Stimulated activated naive CD4-positive, alpha-beta T cell (primary cell): Measurements from ENCODE around the gene NKD1.

Experiments used
- DNase-seq, 6 experiments: peaks; one replicate each; lab custom pipeline; 2025; lab: John Stamatoyannopoulos, UW

The NKD1 gene

GRCh38 chr16:50631249-50631984 lies 83.2 kb downstream of the NKD1 start:
- DNase-seq: no peak

DNA sequence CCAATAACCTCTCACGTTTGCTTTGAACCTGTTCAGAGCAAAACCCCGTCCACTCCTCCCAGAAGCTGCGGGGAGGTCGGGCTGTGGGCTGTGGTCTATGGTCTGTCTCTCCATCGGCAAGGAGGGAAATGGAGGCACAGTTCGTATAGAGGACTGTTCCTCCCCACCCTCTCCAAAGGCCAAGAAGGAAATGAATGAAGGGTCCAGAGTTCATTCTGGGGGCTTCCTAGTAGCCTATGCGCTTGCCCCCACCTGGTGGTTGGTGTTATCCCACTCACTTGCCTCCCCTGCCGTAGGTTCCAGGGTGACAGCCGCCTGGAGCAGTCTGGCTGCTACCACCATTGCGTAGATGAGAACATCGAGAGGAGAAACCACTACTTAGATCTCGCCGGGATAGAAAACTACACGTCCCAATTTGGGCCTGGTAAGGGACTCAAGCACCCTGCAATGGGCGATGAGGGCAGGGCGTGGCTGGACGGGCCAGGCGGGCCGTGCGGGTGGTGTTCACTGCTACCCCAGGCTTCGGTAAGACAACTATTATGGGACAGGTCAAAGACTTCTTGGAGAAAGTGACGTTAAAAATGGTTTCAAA lies 83.9 kb downstream of the NKD1 start:
- DNase-seq: no peak

DNA sequence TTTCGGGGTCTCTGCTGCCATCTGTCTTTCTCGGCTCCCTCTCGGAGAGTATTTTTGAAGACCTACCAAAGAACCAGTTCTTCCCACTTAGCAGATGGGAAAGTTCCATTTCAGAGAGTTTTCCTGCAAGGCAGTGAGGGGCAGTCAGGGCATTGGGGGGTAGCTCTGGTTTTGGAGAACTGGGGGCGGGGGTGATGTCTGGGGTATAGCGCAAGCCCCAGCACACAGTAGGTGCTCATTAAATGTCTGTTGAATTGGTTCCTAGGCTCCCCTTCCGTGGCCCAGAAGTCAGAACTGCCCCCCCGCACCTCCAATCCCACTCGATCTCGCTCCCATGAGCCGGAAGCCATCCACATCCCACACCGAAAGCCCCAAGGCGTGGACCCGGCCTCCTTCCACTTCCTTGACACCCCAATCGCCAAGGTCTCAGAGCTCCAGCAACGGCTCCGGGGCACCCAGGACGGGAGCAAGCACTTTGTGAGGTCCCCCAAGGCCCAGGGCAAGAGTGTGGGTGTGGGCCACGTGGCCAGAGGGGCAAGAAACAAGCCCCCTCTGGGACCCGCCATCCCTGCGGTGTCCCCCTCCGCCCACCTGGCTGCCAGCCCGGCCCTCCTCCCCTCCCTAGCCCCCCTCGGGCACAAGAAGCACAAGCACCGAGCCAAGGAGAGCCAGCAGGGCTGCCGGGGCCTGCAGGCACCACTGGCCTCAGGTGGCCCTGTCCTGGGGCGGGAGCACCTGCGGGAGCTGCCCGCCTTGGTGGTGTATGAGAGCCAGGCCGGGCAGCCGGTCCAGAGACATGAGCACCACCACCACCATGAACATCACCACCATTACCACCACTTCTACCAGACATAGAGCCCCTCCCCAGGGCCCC lies 85.0 kb downstream of the NKD1 start:
- no peak for DNase-seq

DNA sequence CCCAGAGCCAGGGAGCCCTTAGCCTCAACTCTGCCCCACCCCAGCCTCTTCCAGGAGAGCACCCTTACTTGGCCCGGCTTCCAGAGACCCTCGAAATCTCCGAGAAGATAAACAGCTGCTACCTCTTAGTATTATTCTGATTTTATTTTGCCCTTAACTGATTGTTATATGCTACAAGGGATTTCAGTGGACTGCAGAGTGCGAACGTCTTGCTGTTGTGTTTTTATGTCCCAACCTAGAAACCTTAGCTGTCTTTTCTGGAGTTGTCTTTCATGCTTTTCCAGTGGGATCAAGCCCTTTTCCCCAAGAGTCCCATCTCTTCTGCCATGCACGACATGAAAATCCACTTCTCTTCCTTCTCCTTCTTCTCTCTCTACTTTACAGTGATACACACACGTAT lies 85.9 kb downstream of the NKD1 start:
- no peak for DNase-seq

- no peak for DNase-seq
Measured at GRCh38 chr16:50634947-50635346, 86.8 kb downstream of the NKD1 start.

GRCh38 chr16:50635505-50636392 lies 87.6 kb downstream of the NKD1 start:
- peak in 3 of 6 experiments; percentile 13 to 21 (median 16) for DNase-seq

DNA sequence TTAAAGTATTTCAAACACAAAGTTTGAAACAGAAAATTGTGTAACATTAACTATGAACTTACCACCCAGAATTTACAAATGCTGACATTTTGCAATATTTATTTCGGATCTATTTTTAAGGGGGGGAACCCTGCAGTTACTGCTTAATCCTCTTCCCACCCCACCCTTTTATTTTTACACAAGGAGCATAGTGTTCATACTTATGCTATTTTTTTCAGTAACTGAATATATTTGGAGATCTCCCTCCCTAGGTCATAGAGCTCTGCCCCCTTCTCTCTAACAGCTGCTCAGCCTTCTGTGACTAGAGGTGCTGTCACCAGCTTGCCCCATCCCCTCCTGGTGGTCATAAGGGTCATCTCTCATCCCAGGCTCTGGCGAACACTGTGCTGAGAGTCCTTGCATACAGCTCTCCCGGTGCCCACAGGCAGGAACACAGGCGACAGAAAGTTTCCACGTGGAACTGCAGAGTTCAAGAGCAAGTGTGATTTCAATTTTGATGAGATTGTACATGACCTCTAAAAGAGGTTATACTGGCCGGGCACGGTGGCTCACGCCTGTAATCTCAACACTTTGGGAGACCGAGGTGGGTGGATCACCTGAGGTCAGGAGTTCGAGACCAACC lies 88.7 kb downstream of the NKD1 start:
- DNase-seq: no peak

- DNase-seq: no peak
Measured at GRCh38 chr16:50637716-50638602, 89.8 kb downstream of the NKD1 start.

DNA sequence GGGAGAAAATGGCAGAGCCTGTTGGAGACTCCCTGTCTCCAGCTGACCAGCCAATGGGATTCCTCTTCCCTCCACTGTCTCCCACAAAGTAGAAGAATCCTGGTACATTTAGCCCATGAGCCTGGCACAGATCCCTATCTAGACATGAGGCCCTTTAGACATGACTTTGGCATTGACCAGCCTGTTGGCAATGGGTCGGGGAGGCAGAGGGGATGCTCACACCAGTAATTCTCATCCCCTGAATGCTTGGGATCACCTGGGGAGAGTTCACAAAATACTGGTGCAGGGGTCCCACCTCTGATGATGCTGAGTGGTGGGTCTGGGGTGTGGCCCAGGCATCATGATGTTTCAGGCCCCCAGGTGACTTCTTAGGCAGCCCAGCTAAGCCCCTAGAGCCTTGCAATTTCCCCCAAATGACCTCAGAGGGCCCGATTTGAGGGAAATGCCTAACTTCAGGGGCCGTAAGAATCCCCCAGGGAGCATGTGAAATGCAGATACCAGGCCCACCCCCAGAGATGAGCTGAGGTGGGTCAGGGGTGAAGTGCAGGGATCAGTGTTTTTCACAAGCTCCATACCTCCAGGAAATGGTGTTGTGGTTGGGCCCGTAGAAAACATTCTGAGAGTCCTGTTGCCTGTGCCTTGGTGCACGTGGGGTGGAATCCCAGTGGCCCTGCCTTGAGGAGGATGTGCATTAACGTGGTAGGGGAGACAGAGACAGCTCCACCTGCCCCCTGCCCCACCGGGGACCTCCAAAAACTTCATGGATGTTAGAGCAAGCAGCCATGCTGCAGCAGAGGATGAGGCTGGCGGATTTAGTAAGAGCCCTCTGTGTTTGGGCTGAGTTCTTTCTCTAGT lies 90.8 kb downstream of the NKD1 start:
- DNase-seq: no peak

- DNase-seq: no peak
Measured at GRCh38 chr16:50640391-50640790, 92.2 kb downstream of the NKD1 start.

DNA sequence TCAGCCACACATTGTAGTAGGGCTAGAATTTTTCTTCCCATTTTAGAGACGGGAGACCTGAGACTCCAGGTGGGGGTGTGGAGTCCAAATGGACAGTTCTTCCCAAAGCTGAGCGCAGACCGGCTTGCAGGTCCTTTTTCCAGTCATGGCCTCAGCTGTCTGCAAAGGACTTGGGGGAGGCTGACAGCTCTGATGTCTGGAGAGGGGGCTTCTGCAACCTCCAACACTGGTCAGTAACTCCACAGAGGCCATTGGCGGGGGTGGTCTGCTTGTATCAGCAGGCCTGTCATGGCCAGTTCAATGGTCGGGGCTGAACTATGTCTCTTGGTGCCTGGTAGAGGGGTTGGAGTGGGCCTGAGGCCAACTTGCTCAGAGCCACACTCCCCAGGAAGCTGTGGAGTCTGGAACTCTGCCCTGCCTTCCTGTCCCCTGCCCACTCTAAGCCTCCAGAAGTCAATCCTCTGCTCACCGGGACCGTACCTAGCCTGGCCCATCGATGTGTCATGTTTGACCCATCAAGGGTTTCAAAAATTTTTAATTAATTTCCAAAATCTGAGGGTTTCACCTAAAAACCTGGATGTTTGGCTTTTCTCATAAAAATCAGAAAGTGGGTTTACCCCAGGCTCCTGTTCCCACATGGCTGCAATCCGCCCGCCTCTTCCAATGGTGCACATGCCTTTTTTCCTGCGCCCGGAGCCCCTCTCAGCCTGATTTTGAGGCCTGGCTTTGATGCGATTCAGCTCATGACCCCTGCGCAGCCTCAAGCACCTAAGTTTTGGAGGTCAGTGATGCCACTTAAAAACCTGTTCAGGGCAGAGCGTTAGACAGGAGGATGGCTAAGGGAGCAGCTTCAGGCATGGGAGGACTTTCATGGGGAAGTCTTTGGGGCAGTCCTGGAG lies 93.0 kb downstream of the NKD1 start:
- DNase-seq: no peak

DNA sequence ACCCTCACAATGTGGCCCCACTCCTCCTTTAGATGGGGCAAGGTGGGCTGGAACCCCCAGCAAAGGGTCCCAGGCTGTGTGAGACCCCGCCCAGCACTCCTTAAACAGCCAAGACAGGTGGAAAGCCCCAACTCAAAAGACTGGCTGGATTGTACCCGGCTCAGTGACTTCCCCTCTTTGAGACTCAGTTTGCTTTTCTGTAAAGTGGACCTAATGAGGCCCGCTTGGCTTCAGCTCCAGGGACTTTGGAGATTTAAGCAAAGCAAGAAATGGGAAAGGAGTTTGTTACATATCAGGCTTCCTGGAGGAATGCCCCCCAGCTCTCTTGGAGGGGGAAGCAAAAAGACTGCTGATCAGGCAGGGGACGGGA lies 93.6 kb downstream of the NKD1 start:
- no peak for DNase-seq

DNA sequence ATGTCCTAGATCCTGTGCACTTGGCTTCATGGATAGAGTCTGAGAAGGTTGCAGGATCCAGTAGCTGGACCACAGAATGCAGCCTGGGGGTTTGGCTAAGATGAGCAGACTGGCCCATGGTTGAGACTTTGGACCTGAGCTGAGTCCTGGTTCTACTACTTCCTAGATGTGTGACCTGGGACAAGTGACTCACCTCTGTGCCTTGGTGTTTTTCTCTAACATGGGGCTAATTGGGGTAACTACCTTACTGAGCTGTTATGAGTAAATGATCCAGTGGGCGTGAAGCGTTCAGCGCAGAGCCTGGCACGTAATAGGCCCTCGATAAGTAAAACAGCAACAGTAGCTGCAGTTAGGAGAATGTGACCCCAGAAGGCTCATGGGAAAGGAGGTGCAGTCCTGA lies 94.2 kb downstream of the NKD1 start:
- DNase-seq: no peak

GRCh38 chr16:50643192-50643591 lies 95.0 kb downstream of the NKD1 start:
- no peak for DNase-seq

- no peak for DNase-seq
Measured at GRCh38 chr16:50644245-50644644, 96.0 kb downstream of the NKD1 start.

GRCh38 chr16:50644729-50645128 lies 96.5 kb downstream of the NKD1 start:
- DNase-seq: peak in 5 of 6 experiments; percentile 7 to 58 (median 33)

GRCh38 chr16:50645563-50646220 lies 97.5 kb downstream of the NKD1 start:
- DNase-seq: no peak

DNA sequence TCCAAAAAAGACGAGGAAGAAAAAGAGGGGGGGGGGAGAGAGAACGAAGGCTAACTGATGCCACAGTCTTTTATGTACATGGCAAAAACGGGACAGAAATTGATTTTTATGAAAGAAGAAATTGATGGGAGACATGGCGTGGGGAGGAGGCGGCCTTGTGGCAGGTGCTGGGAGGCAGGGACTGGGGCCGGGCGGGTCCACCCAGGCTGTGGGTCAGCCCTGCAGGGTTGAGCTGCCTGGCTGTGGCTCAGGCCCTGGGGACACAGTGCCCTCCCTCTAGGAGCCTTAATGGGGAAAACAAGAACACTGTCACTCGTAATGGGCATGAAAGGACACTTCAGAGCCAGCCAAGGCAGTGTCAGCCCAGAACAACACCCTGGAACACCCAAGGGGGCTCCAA lies 98.1 kb downstream of the NKD1 start:
- DNase-seq: no peak
